Nasal cavity respiratory epithelium epithelial cell of viscerocranial mucosa (primary cell): Measurements from ENCODE around the gene MUC7. TPM values are rescaled to one million over a fixed set of nuclear protein-coding genes. Genes with fewer than 3 reads are reported as not detected.

Experiments
- total RNA-seq: library from RNA; depleted of rRNA; stranded (reverse); fragments of >200 nt; gene quantifications from 2 replicates; pipeline ENCODE4 v1.2.3, GENCODE V29; 2014

The MUC7 gene
- not detected in 2 replicates for total RNA-seq

GRCh38 chr4:70471897-70472296 is at the start of gene MUC7:
Gene MUC7 (plus strand): TSS chr4:70472197. CDS start chr4:70474022, 1,825 bp downstream.

DNA sequence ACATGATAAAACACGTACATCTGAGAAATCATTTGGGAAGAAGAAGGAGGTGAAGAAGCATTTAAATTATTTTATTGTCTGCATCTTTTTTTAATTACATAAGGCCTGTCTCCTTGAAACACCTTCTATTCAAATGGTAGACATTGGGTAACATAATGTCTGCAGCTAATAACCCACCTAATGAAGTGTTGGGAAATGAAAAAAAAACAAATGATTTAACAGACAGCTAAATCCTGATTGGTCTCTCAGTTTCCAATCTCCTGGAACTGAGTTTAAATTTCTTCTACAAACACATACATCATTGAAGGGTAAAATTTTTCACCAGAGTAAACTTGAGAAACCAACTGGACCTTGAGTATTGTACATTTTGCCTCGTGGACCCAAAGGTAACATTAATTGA is 46.3 kb downstream of the MUC7 start, which contains the start of gene AMTN:
TSS of gene AMTN (plus strand) at position 301 of the 400 bp plus-strand sequence. CDS start 209 bp downstream, outside the sequence.

Other genes with a start within 250 kb of the MUC7 start
- not detected in 2 replicates for gene FDCSP, start 246.1 kb upstream of the MUC7 start, total RNA-seq
- gene CSN3, start 229.6 kb upstream of the MUC7 start, total RNA-seq, result not detected in 2 replicates
- not detected in 2 replicates for gene CABS1, start 137.2 kb upstream of the MUC7 start, total RNA-seq
- gene SMR3A, start 111.4 kb upstream of the MUC7 start, total RNA-seq, result not detected in 2 replicates
- gene SMR3B, start 89.1 kb upstream of the MUC7 start, total RNA-seq, result not detected in 2 replicates
- gene OPRPN, start 74.3 kb upstream of the MUC7 start, total RNA-seq, result not detected in 2 replicates
- gene AMTN, start 46.4 kb downstream of the MUC7 start, total RNA-seq, result 0.34 and 1.3 TPM in 2 replicates
- not detected in 2 replicates for gene AMBN, start 120.1 kb downstream of the MUC7 start, total RNA-seq
- not detected in 2 replicates for gene ENAM, start 156.5 kb downstream of the MUC7 start, total RNA-seq
- gene JCHAIN, start 194.3 kb downstream of the MUC7 start, total RNA-seq, result 0.34 TPM in 1 of 2 replicates, not detected in the other
- gene UTP3, start 216.3 kb downstream of the MUC7 start, total RNA-seq, result 19.5 and 36.2 TPM in 2 replicates
- gene RUFY3, start 249.8 kb downstream of the MUC7 start, total RNA-seq, result 40.0 and 63.1 TPM in 2 replicates